Left ventricle myocardium superior (tissue), 1 donor: ENCODE measurements around the gene PACS1. TPM values are rescaled to one million over a fixed set of nuclear protein-coding genes. Genes with fewer than 3 reads are reported as not detected.

Source experiments
- ATAC-seq: fragments of 200-7000 bp; cut with Tn5 transposase; one replicate; pipeline ENCODE4 v1.9.1; 2020; ENCODE audit warnings: mild to moderate bottlenecking, moderate library complexity
- DNase-seq: peaks from one replicate; pipeline ENCODE4 v3.0.0-alpha.2; 2020
- intact Hi-C: fragments of 100-400 bp; cut with micrococcal nuclease; formaldehyde crosslinking; loops from one replicate; pipeline ENCODE4 v1.11.0; 2022
- total RNA-seq: library from RNA; stranded (reverse); fragmentation: NEBNext Ultra II Directional; extraction: Animal tissue kit (Norgen Biotek cat#: 25700); gene quantifications from one replicate; pipeline ENCODE4 v1.2.1, GENCODE V29; 2021
- donor health status: DM: no; HTN: yes; CAD: no; lungs with severe emphysema.

Gene PACS1
- total RNA-seq, 1 donor from 2014 or later: 59.0 TPM

DNA sequence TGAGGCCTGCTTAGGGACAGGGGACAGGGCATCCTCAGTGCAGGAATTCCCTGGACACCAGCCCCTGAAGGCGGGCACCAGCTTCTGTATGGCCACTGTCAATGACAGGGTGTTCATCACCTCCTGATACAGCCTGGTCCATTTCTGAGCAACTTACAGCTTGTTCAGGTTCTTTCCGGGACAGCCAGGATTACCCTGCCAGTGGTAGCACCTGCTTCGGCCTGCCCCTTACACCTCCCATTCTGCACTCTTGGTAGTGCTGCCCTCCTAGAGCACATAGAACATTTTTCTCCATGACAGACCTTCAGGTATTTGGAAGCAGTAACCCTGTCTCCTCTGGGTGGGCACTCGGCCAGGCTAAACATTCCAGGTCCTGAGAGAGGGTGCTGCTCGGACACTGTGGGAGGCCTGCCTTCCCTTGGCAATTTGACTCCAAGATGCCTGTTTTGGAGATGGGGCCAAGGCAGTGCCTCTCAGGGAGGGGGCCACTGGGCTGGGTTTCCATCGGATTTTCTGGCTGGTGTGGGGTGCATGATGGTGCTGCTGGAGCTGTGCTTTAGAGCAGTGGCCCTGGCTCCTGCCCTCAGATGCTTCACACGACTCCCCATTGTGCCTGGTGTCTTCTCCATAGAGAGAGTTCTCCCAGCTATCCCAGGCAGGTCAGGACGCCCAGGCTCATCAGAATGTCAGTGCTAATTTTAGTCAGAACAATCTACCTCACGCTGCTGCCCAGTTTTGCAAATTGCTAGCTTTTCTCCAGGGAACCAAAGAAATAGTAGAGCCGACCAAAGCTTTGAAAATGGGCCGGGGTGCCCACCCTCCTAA is 22.3 kb upstream of the PACS1 start:
- ATAC-seq (no peak), DNase-seq (peak; percentile 44)
- intact Hi-C loops: no loop called here

DNA sequence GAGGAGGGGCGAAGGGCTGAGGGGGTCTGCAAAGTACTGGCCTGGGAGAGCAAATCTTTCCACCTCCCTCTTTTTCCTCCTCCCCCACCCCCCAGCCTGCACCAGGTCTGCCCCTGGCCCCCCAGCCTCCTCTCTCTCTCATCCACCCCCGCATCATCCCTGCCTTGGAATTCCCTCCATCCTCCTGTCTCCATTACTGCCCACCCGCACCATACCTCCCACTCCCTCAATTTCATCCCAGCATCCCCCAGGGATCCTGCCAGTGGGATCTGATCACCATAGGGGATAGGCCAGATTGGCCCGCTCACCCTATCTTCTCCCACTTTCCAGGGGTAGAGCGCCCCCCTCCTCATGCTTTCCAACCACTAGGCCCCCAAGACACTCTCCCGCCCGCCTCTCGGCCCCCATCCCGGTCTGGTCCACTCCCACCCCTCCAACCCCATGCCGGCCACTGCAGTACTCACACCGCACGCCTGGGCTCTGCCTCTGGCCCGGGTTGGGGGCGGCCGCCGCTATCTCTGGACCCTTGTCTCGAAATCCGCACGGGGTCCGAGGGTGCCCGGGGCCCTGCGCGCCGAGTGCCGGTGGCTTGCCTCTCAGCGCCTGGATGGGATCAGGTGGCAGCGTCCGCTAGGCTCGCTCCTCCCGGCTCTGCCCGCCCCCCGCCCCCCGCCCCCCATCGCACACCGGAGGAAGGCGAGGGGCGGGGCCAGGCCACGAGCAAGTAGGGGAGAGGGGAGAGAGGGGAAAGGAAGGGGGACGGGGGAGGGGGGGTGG is 21.3 kb upstream of the PACS1 start, which contains the start of gene GAL3ST3:
Gene GAL3ST3 (minus strand): TSS at position 615 of the 777 bp plus-strand sequence. CDS start 3,746 bp downstream, outside the sequence.
- DNase-seq: peak; percentile 39
- intact Hi-C loops: no loop called here
- ATAC-seq: no peak

GRCh38 chr11:66050581-66051231 is 19.4 kb upstream of the PACS1 start:
- intact Hi-C loops: no loop called here
- DNase-seq: no peak
- no peak for ATAC-seq

GRCh38 chr11:66051371-66051765 is 18.7 kb upstream of the PACS1 start:
- DNase-seq (no peak), ATAC-seq (no peak)
- intact Hi-C loops: no loop called here

DNA sequence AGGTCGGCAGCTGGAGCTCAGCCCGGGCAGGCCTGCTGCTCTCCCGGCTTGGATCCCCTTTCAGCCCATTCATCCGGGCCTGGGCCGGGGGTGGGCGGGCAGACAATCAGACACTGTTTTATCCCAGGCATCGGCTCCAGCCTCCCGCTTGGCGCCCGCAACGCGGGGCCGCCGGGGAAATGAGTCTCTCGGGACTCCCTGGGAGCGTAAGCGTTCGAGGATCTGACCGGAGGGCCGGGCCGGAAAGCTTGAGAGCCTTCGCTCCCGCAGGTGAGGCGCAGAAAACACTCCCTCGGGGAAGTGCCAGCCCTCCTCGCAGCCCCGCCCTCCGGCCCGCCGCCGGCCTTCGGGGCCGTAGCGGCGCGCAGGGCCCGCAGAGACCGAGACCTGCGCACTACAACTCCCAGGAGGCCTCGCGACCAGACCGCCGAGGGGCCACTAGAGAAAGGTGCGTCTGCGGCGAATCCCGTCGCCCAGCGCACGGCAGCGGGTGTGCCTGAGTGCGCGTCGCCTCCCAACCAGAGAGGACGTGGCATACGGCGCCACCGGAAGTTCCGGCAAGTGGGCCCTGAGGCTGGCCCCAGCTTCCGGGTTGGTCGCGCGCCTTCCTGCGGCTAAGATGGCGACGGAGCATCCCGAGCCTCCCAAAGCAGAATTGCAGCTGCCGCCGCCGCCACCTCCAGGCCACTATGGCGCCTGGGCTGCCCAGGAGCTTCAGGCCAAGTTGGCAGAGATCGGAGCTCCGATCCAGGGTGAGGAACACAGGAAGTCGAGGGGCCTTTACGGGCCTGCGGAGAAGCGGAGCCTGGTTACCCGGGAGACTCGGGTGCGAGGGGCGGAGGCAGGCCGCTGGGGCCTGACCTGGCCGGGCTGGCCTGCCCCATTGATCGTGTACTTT is 18.1 kb upstream of the PACS1 start, which contains the start of gene SF3B2:
Gene SF3B2 (plus strand): TSS at position 599 of the 898 bp plus-strand sequence. CDS start 21 bp downstream, at position 620.
- ATAC-seq (peak; percentile 97), DNase-seq (peak; percentile 99)
- intact Hi-C loops: no loop called here

DNA sequence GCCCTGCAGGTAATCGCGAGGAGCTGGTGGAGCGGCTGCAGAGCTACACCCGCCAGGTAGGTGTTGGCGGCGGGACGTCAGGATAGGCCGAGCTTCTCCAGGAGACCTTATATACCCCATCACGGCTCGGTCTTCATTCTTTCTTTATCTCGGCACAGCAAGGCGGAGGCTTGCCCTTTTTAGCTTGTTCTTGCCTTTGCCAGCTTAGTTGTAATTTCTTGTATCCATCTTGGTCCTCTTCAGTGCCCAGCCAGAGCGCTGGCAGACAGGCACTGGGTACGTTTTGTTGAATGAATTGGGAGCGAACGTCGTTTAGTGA is 17.4 kb upstream of the PACS1 start:
- no peak for DNase-seq
- intact Hi-C loops: no loop called here
- no peak for ATAC-seq

DNA sequence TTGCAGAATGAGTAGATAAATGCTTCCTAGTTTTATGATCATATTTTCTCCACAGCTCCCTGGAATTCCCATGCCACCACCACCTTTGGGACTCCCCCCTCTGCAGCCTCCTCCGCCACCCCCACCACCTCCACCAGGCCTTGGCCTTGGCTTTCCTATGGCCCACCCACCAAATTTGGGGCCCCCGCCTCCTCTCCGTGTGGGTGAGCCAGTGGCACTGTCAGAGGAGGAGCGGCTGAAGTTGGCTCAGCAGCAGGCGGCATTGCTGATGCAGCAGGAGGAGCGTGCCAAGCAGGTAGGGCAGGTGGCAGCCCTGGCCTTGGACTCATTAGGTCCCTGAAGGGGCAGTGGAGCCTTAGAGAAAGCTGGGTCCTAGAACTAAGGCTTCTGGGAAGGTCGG is 15.1 kb upstream of the PACS1 start:
- no peak for ATAC-seq
- intact Hi-C loops: no loop called here
- no peak for DNase-seq

- DNase-seq: no peak
Observed at GRCh38 chr11:66056501-66056900, 13.6 kb upstream of the PACS1 start.

DNA sequence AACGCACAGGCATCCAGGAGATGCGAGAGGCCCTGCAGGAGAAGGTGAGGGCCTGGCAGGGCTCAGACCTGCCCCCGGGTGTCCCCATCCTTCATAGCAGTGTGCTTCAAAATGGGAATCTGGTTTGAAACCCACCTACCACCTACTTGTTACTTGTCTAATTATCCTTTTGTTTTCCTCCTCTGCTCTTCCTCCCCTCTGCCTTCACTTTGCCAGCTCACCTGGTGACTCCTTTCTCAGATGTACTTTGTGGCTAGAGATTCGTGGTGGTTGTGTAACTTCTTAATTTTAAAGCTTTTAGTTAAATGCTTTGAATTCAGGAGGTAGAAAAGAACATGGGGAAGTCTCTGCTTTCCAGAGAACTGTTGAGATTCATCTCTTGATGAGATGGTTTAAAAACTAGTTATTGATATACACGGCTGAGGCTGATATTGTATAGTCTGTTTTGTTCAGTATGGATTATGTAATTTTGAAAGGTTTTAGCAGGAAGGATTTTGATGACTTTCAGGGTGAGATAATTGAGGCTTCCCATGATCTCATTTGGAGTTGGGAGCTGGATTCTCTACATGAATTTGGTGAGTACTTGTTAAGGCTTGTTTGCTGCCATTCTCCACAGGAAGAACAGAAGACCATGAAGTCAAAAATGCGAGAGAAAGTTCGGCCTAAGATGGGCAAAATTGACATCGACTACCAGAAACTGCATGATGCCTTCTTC is 9.9 kb upstream of the PACS1 start:
- DNase-seq (no peak), ATAC-seq (no peak)
- intact Hi-C loops: no loop called here

More at GRCh38 chr11:66056501-66056900, 13.6 kb upstream of the PACS1 start:
- ATAC-seq: no peak
- intact Hi-C loops: no loop called here

DNA sequence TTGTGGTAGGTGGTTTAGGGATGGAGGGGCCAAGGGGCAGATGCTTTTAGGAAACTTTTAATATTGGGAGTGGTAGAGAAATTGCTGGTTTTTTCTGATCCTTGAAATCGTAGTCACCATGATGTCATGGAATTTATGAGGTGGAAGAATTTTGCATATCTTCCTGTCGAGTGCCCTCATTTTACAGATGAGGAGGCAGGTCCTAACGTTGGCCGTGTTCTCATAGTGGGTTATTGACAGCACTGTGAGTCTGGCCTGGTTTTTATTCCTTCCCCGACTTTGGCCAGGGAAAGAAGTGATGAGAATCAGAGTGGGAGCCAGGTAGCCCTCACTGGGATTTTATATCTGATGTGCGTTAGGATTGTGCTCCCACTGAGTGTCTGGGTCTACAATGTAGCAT is 8.8 kb upstream of the PACS1 start:
- ATAC-seq (no peak), DNase-seq (no peak)
- intact Hi-C loops: no loop called here

- ATAC-seq: no peak
- no peak for DNase-seq
- intact Hi-C loops: no loop called here
Observed at GRCh38 chr11:66062408-66062807, 7.7 kb upstream of the PACS1 start.

DNA sequence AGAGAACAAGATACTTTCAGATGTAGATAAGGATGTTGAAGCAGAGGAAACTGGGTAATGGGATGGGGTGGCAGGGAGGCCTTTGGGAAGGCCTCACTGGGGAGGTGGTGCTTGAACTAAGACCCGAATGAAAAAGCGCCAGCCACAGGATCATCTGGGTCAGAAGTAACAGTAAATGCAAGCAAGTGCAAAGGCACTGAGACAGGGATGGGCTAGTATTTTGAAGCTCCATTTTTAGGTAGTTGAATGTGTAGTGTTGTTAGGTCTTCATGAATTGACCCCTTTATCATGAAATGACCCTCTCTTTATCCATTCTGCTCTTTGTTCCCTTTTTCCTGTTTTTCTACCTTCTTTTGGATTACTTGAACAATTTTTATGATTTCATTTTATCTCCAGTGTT is 6.2 kb upstream of the PACS1 start:
- DNase-seq (no peak), ATAC-seq (no peak)
- intact Hi-C loops: no loop called here

GRCh38 chr11:66064571-66064970 is 5.5 kb upstream of the PACS1 start:
- DNase-seq (no peak), ATAC-seq (no peak)
- intact Hi-C loops: no loop called here

DNA sequence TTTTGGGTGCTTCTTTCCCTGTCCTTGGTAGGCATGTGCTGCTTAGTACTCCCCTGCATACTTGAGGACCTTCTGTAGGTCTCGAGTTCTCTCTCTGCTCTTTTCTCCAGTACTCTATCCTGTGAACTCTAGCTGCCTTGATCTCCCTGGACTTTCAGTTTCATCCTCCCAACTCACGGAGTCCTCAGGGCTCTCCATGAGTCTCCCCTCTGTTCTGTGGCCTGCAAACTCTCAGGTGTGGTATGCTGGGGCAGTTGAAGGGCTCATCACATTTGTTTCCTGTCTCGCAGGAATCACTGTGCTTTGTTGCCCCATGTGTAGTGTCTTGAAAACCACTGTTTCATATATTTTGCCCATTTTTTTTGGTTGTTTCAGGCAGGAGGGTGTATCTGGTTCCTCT is 3.3 kb upstream of the PACS1 start:
- ATAC-seq (no peak), DNase-seq (no peak)
- intact Hi-C loops: no loop called here

- ATAC-seq (no peak), DNase-seq (no peak)
- intact Hi-C loops: no loop called here
Observed at GRCh38 chr11:66067640-66068039, 2.4 kb upstream of the PACS1 start.

DNA sequence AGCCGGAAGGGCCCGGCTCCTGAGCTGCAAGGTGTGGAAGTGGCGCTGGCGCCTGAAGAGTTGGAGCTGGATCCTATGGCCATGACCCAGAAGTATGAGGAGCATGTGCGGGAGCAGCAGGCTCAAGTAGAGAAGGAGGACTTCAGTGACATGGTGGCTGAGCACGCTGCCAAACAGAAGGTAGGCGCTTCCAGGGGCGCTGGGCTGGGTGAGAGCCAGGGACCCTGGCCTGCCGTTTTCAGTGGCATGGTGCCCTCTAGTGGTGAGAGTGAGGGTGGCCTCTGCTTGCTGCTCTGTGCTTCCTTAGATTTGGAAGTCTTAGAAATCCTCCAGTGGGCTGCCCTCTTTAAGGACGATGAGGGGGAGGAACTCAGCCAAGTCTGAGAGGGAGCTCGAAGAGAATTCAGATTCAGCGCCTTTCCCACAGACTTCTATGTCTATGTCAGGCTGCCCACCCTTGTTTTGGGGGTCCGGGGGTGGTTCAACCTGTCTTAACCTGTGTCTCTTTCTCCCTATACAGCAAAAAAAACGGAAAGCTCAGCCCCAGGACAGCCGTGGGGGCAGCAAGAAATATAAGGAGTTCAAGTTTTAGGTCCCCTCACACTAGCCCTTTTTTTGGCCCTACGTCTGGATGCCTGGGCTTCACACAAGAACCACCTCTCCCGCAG is 1.8 kb upstream of the PACS1 start:
- DNase-seq (peak; percentile 83), ATAC-seq (peak; percentile 43)
- intact Hi-C loops: no loop called here

DNA sequence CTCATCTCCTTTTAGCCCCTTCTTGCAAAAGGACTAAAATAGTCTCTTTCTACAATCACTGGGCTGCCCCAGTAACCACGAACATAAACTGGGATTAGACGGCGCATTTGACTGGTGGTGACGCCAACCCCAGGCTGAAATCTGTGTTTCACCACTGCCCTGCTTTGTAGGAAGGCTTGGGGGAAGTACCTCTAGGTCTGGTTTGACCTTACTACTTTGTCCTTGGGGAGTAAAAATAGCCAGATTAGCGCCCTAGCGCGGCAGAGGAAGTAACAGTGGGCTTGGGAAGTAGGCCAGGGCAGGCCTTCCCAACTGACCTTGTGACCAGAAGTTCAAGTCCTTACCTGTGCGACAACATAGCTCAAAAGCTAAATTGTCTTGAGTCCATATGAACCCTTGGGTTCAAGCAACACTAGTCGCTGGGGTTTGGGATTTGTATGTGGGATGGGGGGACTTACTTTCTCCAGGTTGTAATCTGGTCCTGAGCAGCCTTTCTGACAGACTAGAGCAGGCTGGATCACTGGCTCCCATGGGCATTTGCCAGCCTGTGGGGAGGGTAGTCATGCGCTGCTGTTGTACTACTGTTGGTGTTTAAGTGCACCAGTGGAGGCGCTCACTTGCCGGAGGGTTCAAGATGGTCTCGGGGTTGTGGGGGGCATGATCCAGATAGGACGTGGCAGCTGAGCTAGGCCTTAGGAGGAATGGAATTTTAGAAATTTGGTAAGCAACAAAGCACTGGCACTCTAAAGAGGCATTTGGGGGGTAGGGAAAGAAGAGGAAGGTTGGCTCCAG is 953 bp upstream of the PACS1 start:
- intact Hi-C loops: no loop called here
- peak; percentile 66 for DNase-seq
- peak; percentile 64 for ATAC-seq
